Tibial nerve (tissue), 3 donors: ENCODE results near the gene SLC12A7.

Source experiments
- CTCF ChIP-seq, 5 experiments: fragments of 200-600 bp in 3 of 5; fragments of 450-650 bp in 2 of 5; sonication (generic) in 3 of 5; IDR thresholded peaks; one replicate each; pipeline ENCODE4 v1.5.1; 2016 to 2019; ENCODE audit warnings: antibody characterized with exemption in 5 of 5, mild to moderate bottlenecking in 3 of 5, moderate library complexity in 2 of 5
- POLR2A ChIP-seq, 2 donors: fragments of 450-650 bp; IDR thresholded peaks; one replicate each; pipeline ENCODE4 v1.6.1; 2017; ENCODE audit warnings: antibody characterized with exemption in 2 of 2, mild to moderate bottlenecking in 2 of 2, moderate library complexity in 2 of 2

- TF ChIP-seq POLR2A (IDR thresholded peaks at IDR 0.05) = no peak
- TF ChIP-seq CTCF (IDR thresholded peaks at IDR 0.05) = no peak
Observed at GRCh38 chr5:1034421-1034905, 77.4 kb downstream of the SLC12A7 start.
